ENCODE measurements around the gene HHIPL1.

Gene HHIPL1

DNA sequence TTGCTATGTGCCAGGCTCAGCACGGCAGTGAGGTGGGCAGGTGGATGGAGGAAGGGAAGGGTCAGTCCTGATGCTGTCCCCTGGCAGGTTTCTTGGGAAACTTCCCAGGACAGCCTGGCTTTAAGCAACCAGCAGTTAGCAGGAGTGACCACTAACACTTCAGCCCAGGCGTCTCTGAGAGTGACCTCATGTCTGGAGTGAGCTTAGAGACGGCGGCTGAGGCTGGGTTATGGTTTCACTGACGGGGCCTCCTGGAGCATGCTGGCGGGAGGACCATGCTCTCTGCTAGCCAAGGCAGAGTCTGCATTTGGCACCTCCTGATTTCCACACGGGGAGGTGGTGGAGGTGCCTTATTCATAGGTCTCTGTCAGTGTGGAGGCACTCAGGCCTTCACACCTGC lies 2.5 kb downstream of the HHIPL1 start:
- TF ChIP-seq, protein P1, sequence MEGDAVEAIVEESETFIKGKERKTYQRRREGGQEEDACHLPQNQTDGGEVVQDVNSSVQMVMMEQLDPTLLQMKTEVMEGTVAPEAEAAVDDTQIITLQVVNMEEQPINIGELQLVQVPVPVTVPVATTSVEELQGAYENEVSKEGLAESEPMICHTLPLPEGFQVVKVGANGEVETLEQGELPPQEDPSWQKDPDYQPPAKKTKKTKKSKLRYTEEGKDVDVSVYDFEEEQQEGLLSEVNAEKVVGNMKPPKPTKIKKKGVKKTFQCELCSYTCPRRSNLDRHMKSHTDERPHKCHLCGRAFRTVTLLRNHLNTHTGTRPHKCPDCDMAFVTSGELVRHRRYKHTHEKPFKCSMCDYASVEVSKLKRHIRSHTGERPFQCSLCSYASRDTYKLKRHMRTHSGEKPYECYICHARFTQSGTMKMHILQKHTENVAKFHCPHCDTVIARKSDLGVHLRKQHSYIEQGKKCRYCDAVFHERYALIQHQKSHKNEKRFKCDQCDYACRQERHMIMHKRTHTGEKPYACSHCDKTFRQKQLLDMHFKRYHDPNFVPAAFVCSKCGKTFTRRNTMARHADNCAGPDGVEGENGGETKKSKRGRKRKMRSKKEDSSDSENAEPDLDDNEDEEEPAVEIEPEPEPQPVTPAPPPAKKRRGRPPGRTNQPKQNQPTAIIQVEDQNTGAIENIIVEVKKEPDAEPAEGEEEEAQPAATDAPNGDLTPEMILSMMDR (IDR thresholded peaks at IDR 0.05; ENCODE audit: insufficient read depth, missing control alignments): no peak
- DNase-seq (ENCODE audit: insufficient read length, low spot score): no peak
- FAIRE-seq: no peak

DNA sequence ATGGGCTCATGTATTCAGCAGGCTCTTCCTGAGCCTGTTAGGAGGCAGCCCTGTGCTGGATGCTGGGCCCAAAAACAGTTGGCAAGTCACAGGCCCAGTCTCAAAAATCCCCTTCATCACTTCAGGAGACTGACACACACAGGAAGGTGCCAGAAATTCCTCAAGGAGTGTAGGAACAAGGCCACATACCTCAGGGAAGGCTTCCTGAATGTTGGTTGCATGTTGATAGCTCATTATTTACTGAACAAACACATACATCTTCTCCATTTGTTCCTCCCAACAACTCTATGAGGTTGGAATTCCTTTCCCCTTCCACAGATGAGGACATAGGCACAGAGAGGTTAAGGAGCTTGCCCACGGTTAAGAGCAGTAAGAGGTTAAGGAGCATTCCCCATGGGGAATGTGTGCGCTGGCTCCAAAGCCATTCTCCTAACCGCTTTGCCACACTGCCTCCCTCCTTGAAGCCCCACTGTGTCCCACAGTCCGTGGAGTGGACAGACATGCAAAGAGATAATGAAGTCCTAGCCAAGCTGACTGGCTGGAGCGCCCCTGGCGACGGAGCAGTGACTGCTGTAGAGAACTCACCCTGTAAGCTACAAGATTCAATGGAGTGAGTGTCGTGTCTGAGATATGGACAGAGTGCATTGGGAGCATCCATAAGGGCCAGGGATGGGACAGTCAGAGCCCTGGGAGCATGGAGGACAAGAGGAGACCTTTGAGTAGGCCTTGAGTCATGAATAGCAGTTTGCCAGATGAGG lies 3.3 kb downstream of the HHIPL1 start:
- TF ChIP-seq, protein P1 (IDR thresholded peaks at IDR 0.05; ENCODE audit: insufficient read depth, missing control alignments): no peak
- FAIRE-seq: no peak
- DNase-seq (ENCODE audit: insufficient read length, low spot score): no peak

DNA sequence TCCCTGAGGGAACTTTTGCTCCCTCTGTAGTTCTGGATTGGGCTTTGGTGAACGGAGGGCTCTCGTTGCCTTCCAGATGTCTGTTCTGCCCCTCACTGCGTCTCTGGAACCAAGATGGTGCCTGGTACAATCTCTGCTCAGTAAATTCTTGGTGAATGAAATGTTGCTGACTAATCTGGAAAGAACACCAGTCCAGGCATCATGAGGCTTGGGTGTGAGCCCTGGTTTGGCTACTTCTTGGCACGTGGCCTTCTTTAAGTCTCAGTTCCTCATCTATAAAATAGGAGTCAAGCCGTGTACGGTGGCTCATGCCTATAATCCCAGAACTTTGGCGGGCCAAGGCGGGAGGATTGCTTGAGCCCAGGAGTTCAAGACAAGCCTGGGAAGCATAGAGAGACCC lies 4.3 kb downstream of the HHIPL1 start:
- TF ChIP-seq, protein P1 (IDR thresholded peaks at IDR 0.05; ENCODE audit: insufficient read depth, missing control alignments): no peak
- DNase-seq (ENCODE audit: insufficient read length, low spot score) (no peak), FAIRE-seq (no peak)

DNA sequence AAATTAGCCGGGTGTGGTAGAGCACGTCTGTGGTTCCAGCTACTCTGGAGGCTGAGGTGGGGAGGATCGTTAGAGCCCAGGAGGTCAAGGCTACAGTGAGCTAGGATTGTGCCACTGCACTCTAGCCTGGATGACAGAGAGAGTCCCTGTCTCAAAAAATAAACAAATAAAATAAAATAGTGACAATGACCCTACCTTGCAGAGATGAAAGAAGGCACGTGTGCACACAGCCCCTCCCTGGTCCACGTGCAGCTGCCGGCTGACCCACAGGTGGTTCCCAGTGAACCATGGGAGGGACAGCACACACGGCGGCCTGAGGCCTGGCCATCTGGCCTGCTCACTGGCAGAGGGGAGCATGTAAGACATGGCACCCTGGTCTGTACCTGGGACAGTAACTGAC lies 4.7 kb downstream of the HHIPL1 start:
- TF ChIP-seq, protein P1 (IDR thresholded peaks at IDR 0.05; ENCODE audit: insufficient read depth, missing control alignments): no peak
- FAIRE-seq (no peak), DNase-seq (ENCODE audit: insufficient read length, low spot score) (no peak)

DNA sequence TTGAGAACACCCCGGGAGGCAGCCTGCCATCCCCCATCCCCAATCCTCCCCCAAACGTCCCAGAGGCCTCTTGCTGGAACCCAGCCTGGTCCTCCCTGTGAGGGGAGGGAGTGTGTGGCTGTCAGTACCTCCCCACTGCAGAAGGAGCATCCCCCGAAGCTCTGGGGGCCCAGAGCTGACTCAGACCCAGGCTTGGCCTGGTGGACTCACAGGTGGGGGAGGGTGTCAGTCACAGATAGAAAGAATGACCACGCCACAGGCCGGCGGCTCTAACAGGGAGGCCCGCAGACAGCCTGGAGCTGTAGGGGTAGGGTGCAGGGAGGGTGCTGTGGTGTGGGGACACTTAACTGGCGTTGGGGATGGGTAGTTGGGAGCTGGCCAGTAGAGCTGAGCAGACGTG lies 5.3 kb downstream of the HHIPL1 start:
- DNase-seq (ENCODE audit: insufficient read length, low spot score) (no peak), FAIRE-seq (no peak)
- TF ChIP-seq, protein P1 (IDR thresholded peaks at IDR 0.05; ENCODE audit: insufficient read depth, missing control alignments): no peak

DNA sequence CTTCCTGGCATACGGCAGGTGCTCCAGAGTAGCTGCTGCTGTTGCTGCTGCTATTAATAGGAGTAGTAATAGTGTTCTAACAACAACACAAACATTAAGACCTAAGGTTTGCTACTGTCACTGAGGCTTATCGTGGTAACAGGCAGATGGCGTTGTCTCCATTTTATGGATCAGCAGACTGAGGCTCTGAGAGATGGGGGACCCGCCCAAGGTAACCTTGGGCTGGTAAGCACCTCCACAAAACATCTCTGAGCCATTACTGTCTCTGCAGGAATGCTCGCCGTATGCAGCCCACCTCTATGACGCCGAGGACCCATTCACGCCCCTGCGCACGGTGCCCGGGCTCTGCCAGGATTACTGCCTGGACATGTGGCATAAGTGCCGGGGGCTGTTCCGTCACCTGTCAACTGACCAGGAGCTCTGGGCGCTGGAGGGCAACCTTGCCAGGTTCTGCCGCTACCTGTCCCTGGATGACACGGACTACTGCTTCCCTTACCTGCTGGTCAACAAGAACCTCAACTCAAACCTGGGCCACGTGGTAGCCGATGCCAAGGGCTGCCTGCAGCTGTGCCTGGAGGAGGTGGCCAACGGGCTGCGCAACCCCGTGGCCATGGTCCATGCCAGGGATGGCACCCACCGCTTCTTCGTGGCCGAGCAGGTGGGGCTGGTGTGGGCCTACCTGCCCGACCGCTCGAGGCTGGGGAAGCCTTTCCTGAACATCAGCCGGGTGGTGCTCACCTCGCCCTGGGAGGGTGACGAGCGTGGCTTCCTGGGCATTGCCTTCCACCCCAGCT lies 7.2 kb downstream of the HHIPL1 start:
- DNase-seq (ENCODE audit: insufficient read length, low spot score) (no peak), FAIRE-seq (no peak)
- TF ChIP-seq, protein P1 (IDR thresholded peaks at IDR 0.05; ENCODE audit: insufficient read depth, missing control alignments): no peak
